Sciatic nerve (tissue), 2 donors: ENCODE results near the gene ATXN2L. TPM values are rescaled to one million over a fixed set of nuclear protein-coding genes. Genes with fewer than 3 reads are reported as not detected.
"Not testable (repeated sequence)": the region's sequence is repeated elsewhere in the genome, so short reads cannot be mapped to it uniquely, and the experiment has no call there.

Source experiments
- ATAC-seq: fragments of 200-7000 bp; cut with Tn5 transposase; one replicate; pipeline ENCODE4 v1.9.1; 2020; ENCODE audit warnings: mild to moderate bottlenecking, moderate library complexity
- DNase-seq: peaks from one replicate; pipeline ENCODE4 v3.0.0-alpha.2; 2020; ENCODE audit warnings: low spot score
- intact Hi-C: fragments of 100-400 bp; cut with DNase I; formaldehyde crosslinking; loops from one replicate; pipeline ENCODE4 v1.14.2; 2022
- total RNA-seq: library from RNA; stranded (reverse); fragmentation: NEBNext Ultra II Directional; extraction: Animal tissue kit (Norgen Biotek cat#: 25700); gene quantifications from one replicate; pipeline ENCODE4 v1.2.1, GENCODE V29; 2021
- donor health status: DM: no; HTN: no; CAD: no.
- donor health status: DM: no; HTN: no; CAD: no.

Gene ATXN2L, protein sequence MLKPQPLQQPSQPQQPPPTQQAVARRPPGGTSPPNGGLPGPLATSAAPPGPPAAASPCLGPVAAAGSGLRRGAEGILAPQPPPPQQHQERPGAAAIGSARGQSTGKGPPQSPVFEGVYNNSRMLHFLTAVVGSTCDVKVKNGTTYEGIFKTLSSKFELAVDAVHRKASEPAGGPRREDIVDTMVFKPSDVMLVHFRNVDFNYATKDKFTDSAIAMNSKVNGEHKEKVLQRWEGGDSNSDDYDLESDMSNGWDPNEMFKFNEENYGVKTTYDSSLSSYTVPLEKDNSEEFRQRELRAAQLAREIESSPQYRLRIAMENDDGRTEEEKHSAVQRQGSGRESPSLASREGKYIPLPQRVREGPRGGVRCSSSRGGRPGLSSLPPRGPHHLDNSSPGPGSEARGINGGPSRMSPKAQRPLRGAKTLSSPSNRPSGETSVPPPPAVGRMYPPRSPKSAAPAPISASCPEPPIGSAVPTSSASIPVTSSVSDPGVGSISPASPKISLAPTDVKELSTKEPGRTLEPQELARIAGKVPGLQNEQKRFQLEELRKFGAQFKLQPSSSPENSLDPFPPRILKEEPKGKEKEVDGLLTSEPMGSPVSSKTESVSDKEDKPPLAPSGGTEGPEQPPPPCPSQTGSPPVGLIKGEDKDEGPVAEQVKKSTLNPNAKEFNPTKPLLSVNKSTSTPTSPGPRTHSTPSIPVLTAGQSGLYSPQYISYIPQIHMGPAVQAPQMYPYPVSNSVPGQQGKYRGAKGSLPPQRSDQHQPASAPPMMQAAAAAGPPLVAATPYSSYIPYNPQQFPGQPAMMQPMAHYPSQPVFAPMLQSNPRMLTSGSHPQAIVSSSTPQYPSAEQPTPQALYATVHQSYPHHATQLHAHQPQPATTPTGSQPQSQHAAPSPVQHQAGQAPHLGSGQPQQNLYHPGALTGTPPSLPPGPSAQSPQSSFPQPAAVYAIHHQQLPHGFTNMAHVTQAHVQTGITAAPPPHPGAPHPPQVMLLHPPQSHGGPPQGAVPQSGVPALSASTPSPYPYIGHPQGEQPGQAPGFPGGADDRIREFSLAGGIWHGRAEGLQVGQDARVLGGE
- total RNA-seq, result 116 TPM

DNA sequence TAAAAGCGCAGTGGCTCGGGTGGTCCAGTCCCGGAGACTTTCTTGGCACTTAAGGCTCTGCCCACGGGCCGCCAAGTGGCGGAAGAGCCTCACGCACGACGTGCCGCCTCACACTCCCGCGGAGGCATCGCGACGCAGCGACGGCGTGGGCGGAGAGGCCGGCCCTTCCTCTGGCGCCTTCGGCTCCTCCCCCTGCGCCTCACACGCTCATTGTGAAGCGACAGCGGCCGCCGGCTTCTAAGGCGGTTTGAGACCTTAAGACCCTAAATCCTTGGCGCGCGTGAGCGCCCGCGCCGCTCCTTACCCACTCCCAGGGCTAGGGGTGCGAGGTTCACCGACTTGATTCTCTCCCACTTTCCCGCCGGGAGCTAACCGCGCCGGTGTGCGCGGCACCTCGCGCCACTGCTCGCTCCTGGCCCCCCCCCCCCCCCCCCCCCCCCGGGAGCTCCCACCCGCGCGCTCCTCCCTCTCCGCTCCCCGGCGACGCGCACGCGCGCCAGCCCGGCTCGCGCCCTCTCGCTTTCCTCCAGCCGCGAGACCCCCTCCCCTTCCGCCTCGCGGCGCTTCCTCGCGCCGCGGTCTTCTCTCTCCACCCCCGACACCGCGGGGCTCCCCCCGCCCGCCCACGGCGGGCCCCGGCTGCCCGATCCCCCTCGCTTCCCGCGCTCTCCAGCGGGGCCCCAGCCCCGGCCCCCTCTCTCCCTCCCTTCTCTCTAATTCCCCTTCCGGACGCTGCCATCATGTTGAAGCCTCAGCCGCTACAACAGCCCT, at the start of gene ATXN2L:
TSS of gene ATXN2L (plus strand) at position 480 of the 771 bp plus-strand sequence. CDS start at position 741, 261 bp downstream.
- intact Hi-C loops, result loop anchor here (10.0 kb wide), 1 partner anchor 132 kb away; the partner anchor contains the start of gene NFATC2IP
- DNase-seq (peak; percentile 97), ATAC-seq (peak; percentile 85)

DNA sequence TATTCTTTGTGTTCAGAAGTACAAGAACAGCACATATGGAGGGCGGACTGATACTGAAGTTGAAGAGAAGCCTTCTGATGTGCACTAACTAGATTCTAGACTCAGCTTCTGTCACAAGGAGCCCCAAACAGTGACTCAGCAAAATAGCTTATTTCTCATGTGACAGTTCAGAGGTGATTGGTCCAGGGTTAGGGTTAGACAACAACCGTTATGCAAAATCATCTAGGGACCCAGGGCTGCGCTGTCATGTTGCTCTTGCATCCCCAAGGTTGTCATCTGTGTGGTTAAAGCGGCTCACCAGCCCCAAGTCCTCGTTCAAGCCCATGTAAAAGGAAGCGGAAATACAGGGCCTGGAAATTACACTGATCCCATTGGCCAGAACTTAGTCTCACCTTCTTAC, 41.1 kb upstream of the ATXN2L start:
- DNase-seq, intact Hi-C loops: not testable (repeated sequence)

DNA sequence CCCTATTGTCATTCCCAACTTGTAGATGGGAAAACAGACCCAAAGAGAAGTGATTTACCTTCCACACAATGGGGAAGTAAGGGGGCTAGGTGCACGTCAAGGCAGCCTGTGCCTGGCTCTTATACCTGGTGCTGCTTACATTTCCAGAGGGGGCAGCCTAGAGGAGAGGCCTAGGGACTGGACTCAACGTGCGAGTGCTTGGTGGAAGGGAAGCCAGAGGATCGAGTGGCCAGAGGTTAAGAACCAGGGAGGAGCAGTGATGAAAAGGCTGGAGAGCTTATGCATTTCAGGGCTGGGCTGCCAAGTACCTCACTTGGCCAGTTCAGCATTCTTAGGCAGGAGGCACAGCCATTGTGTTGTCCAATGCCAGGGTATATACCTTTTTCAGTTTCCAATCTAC, 40.4 kb upstream of the ATXN2L start:
- ATAC-seq, intact Hi-C loops, DNase-seq: not testable (repeated sequence)

More for the DNA sequence above, 41.1 kb upstream of the ATXN2L start:
- not testable (repeated sequence) for ATAC-seq

DNA sequence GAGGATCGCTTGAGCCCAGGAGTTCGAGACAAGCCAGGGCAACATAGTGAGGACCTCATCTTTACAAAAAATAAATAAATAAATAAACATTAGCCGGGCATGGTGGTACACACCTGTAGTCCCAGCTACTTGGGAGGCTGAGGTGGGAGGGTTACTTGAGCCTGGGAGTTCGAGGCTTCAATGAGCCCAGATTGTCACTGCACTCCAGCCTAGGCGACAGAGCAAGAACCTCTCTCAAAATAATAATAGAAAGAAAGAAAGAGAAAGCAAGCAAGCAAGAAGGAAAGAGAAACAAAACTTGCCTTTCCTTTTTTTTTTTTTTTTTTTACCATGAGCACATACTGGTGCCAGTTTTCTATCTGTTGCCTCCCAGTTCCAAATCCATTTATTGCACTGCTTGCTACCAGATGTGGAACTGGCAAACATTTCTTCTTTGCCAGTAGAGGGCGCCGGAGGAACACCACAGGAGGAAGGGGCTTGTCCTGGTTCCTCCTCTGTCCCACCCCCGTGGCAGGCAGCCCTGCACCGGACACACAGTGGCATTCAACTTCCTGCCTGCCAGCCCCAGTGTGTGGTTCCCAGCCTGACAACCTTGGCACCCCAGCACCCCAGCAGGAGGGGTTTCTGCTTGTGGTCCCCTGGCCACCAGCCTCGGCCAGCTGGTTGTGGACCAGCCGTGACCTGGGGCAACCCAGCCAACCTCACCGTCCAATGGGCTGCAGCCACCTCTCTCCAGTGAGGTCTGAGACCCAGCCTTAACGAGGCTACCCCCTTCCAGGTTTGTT, 20.4 kb upstream of the ATXN2L start:
- intact Hi-C loops, result not testable (repeated sequence)
- peak; percentile 95 for ATAC-seq
- DNase-seq, result peak; percentile 70

DNA sequence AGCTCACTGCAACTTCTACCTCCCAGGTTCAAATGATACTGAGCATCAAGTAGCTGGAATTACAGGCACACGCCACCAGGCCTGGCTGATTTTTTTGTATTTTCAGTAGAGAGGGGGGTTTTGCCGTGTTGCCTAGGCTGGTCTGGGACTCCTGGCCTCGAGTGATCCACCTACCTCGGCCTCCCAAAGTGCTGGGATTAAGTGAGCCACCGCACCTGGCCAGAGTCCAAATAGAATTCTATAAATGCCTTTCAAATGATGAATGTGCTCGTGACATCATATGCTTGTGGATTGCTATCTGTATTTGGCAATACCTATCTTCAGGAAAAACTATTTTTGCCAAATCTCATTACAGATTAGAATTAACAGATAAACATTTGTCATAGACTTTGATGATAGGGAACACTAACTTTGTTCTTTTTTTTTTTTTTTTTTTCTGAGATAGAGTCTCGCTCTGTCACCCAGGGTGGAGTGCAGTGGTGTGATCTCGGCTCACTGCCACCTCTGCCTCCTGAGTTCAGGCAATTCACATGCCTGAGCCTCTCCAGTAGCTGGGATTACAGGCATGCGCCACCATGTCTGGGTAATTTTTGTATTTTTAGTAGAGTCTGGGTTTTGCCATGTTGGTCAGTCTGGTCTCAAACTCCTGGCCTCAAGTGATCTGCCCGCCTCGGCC, 15.2 kb upstream of the ATXN2L start:
- DNase-seq, ATAC-seq: not testable (repeated sequence)

DNA sequence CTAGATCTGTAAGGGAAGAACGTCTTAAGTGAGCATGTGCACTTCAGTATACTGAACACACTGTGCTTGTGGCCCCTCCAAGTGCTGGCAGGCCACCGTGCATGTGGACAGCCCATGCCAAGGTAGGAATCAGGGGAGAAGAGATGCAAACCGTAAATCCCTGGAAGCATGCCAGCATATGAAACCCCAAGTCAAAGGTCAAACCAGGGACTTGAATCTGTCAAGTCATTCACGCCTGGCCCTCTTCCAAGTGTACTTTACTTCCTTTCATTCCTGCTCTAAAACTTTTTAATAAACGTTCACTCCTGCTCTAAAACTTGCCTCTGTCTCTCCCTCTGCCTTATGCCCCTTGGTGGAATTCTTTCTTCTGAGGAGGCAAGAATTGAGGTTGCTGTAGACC, 2.8 kb upstream of the ATXN2L start:
- no peak for DNase-seq

More for the DNA sequence above, 15.2 kb upstream of the ATXN2L start:
- intact Hi-C loops, result not testable (repeated sequence)

DNA sequence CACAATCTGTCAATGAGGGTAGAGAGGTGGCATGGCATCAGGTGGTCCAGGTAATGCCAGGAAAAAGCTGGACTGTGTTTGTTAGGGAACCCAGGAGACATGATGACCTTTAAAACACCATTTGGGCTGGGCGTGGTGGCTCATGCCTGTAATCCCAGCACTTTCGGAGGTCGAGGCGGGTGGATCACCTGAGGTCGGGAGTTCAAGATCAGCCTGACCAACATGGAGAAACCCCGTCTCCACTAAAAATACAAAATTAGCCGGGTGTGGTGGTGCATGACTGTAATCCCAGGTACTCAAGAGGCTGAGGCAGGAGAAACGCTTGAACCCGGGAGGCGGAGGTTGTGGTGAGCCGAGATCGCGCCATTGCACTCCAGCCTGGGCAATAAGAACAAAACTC, 2.3 kb upstream of the ATXN2L start:
- intact Hi-C loops, result loop anchor here (10.0 kb wide), 1 partner anchor 134 kb away; the partner anchor contains the start of gene NFATC2IP
- DNase-seq, ATAC-seq: not testable (repeated sequence)

More for the DNA sequence above, 2.8 kb upstream of the ATXN2L start:
- no peak for ATAC-seq
- intact Hi-C loops, result loop anchor here (10.0 kb wide), 1 partner anchor 135 kb away; the partner anchor contains the start of gene NFATC2IP

DNA sequence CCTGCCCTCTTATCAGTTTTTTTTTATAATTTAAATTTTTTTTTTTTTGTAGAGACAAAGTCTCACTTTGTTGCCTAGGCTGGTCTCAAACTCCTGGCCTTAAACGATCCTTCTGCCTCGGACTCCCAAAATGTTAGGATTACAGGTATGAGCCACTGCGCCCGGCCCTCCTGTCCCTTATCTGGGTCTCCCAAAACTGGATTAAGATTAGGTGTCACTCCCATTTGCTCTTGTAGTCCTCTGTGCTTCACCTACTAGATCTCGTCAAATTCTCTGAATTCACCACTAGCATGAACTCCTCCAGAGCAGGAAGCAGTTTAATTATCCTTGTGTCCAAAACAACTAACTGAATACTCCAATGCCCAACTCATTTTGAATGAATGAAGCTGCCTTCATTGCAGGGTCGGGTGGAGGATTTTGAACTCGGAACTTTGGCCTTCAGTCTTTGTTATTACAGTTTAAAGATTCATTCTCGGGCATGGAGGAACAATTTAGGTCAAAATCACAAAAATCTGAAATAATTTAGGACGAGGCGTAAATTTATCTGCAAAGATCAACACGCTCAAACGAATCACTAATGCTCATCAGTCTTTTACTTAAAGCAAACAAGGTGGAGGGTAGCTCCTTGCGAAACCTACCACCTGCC, 802 bp upstream of the ATXN2L start:
- intact Hi-C loops, result loop anchor here (10.0 kb wide), 1 partner anchor 133 kb away; the partner anchor contains the start of gene NFATC2IP
- ATAC-seq, result no peak
- no peak for DNase-seq

DNA sequence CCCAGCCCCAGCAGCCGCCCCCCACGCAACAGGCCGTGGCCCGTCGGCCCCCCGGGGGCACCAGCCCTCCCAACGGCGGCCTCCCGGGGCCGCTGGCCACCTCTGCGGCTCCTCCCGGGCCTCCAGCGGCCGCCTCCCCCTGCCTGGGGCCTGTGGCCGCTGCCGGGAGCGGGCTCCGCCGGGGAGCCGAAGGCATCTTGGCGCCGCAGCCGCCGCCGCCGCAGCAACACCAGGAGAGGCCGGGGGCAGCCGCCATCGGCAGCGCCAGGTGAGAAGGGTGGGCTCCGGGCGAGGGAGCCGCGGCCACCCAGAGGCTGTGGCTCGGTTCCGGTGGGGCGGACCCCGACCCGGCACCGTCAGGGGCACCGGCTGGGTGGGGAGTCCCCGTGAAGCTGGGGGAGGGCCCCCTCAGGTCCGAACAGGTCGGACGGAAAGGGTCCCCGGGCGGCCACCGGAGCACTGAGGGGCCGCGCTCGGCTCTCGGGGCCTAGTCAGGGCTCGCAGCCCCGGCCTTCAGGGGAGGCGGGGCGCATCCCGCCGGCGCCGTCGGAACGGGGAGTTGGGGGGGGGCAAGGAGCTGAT, 583 bp downstream of the ATXN2L start:
- no peak for ATAC-seq
- no peak for DNase-seq
- intact Hi-C loops, result loop anchor here (10.0 kb wide), 1 partner anchor 131 kb away; the partner anchor contains the start of gene NFATC2IP

DNA sequence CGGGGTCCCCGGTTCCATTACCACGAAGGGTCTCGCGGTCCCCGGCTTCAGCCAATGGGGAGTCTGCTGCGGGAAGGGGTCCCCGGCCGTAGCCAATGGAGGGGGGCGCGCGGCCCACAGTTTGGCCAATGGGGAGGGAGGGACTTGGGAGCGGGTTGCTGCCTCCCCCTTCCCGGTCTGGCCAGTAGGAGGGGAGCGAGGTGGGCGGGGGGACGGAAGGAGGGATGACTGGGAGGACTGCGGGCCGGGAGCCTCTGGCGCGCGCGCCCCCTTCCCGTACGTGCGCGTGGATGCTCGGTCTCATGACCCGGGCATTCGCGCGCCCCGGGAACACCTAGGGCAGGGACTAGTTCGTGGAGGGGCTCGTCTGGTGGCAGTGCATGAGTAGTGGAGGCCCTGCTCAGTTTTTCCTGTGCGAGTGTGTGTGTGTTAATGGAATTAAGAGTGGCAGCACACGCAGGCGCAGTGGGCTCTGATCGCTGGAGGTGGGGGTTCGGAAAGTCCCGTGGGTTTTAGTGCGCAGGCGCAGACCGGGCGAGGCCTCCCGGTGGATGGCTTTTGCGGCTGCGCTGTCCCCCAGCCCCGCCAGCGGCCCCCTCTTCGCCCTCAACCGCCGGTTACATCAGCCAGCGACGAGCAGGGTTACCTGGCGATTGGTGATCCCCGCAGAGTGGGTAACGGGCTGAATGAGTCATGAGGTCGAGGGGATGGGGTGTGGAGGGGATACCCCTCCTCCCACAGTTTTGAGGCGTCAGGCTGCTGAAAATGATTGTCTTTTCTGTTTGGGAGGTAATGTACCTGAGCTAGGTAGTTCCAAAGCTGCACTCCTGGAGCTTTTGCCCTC, 1.3 kb downstream of the ATXN2L start:
- ATAC-seq, result peak; percentile 97
- intact Hi-C loops, result loop anchor here (10.0 kb wide), 1 partner anchor 131 kb away; the partner anchor contains the start of gene NFATC2IP
- peak; percentile 98 for DNase-seq

DNA sequence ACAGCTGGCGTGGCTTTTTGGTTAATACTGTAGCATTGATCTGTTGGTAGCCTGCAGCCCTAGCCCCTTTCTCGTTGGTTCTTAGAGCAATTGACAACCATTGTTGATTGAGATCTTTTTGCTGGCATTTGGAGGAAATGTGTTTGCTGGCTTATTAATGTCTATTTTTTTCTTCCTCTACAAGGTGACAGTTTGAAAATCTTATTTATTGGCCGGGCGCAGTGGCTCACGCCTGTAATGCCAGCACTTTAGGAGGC, 1.8 kb downstream of the ATXN2L start:
- intact Hi-C loops, result loop anchor here (10.0 kb wide), 1 partner anchor 130 kb away; the partner anchor contains the start of gene NFATC2IP
- no peak for DNase-seq
- no peak for ATAC-seq

DNA sequence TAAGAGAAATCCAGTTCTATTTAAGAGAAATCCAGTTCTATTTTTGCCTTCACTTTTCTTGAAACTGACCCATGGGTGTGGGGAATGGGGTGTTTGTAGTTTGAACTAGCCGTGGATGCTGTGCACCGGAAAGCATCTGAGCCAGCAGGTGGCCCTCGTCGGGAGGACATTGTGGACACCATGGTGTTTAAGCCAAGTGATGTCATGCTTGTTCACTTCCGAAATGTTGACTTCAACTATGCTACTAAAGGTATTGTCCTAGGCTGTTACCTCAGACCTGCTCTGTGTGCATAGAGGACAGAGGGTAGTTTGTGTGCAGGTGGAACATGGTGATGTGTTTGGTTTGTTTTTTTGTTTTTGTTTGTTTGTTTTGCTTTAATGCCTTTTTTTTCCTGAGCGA, 3.3 kb downstream of the ATXN2L start:
- no peak for DNase-seq
- intact Hi-C loops, result loop anchor here (10.0 kb wide), 1 partner anchor 129 kb away; the partner anchor contains the start of gene NFATC2IP
- ATAC-seq, result no peak

DNA sequence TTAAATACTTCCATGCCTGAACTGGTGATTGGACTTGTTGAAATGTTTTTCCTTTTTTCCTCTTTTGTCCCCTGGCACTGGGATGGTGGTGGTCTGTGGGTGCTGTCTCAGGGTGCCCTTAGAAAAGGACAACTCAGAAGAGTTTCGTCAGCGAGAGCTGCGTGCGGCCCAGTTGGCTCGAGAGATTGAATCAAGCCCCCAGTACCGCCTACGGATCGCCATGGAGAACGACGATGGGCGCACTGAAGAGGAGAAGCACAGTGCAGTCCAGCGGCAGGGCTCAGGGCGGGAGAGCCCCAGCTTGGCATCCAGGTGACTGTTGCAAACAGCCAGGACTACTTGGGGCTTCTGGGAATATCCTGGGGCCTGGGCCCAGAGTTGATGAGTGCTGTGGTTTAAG, 6.9 kb downstream of the ATXN2L start:
- intact Hi-C loops, result loop anchor here (10.0 kb wide), 1 partner anchor 125 kb away; the partner anchor contains the start of gene NFATC2IP
- DNase-seq (no peak), ATAC-seq (no peak)

DNA sequence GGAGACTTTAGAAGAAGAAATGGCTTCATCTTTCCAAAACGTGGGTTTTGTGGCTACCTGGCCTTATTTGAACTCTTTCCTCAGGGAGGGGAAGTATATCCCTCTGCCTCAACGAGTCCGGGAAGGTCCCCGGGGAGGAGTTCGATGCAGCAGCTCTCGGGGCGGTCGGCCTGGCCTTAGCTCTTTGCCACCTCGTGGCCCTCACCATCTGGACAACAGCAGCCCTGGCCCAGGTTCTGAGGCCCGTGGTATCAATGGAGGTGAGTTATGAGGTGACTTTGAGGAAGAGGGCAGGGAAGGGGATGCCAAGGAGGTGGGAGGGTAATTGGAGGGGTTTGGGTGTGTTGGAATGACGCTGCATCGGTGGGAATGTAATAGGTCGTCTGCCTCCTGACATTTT, 7.7 kb downstream of the ATXN2L start:
- ATAC-seq, result no peak
- intact Hi-C loops, result no loop called here
- no peak for DNase-seq

DNA sequence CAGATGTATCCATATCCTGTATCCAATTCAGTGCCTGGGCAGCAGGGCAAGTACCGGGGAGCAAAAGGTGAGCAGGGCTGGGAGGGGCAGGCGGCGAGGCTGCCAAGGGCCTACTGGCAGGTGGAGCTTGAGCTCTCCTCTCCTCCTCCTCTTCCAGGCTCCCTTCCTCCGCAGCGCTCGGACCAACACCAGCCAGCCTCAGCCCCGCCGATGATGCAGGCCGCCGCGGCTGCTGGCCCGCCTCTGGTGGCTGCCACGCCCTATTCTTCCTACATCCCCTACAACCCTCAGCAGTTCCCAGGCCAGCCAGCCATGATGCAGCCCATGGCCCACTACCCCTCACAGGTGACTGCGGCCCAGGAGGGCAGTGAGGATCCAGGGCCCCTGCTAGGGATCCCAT, 11.6 kb downstream of the ATXN2L start:
- intact Hi-C loops, result no loop called here
- ATAC-seq (no peak), DNase-seq (no peak)
